Mesothelial cell of epicardium (in vitro differentiated cells): Measurements from ENCODE around the gene KANK4. TPM values are rescaled to one million over a fixed set of nuclear protein-coding genes. Genes with fewer than 3 reads are reported as not detected.

ENCODE experiments used
- DNase-seq, 2 experiments: peaks; one replicate each; pipeline ENCODE4 v3.0.0; 2021; ENCODE audit warnings: low spot score in 2 of 2; ENCODE audit not compliant: unreplicated experiment in 2 of 2
- H3K27ac Mint-ChIP-seq: 2 replicates; pipeline ENCODE4 v1.8.0; 2021; ENCODE audit warnings: mixed read lengths
- H3K27me3 Mint-ChIP-seq: 2 replicates; pipeline ENCODE4 v1.8.0; 2021; ENCODE audit warnings: low read depth, mixed read lengths
- H3K36me3 Mint-ChIP-seq: 2 replicates; pipeline ENCODE4 v1.8.0; 2021; ENCODE audit warnings: mixed read lengths
- H3K4me1 Mint-ChIP-seq: 2 replicates; pipeline ENCODE4 v1.8.0; 2021; ENCODE audit warnings: mixed read lengths
- H3K4me3 Mint-ChIP-seq: 2 replicates; pipeline ENCODE4 v1.8.0; 2021; ENCODE audit warnings: mild to moderate bottlenecking, moderate library complexity, mixed read lengths
- H3K9me3 Mint-ChIP-seq: 2 replicates; pipeline ENCODE4 v1.8.0; 2021; ENCODE audit warnings: mixed read lengths
- CTCF ChIP-seq: fragments of 200-600 bp; sonication (generic); IDR thresholded peaks from one replicate; pipeline ENCODE4 v1.5.0; 2021; ENCODE audit warnings: antibody characterized with exemption; ENCODE audit not compliant: unreplicated experiment
- total RNA-seq: library from RNA; stranded (reverse); gene quantifications from 3 replicates; pipeline ENCODE4 v1.2.1, GENCODE V29; 2021

KANK4 gene
- total RNA-seq, 1 donor from 2014 or later: 34.3 TPM

GRCh38 chr1:62208970-62209369 lies 110.3 kb downstream of the KANK4 start:
- TF ChIP-seq CTCF: no peak
- DNase-seq: no peak
- H3K27ac Mint-ChIP-seq: no peak overlapping the region

DNA sequence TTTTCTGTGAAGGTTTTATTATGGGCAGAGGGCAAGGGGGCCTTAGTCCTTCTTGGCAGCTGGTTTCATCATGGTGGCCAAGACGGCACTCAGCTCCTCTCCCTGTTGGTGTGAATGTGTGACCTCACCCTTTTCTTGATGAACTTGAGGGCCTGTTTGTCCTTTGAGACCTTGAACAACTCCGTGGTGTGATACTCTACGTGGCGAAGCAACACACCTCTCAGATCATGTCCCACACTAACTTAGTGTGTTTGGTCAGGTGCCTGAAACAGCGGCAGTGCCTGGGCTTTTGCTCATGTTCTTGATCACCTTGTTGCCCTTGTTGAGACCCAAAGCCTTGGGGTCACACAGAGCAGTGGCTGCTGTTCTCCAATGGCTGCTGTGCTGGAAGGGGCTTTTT lies 111.1 kb downstream of the KANK4 start:
- no peak for DNase-seq
- Mint-ChIP-seq H3K4me1 (no peaks in the 10 kb centered on the region), H3K9me3 (peaks cover 37% of the 10 kb centered on the region), H3K27me3 (no peaks in the 10 kb centered on the region), H3K36me3 (peaks cover 55% of the 10 kb centered on the region), H3K4me3 (no peak overlapping the region), H3K27ac (no peak overlapping the region)
- no peak for TF ChIP-seq CTCF

More at GRCh38 chr1:62208970-62209369, 110.3 kb downstream of the KANK4 start:
- Mint-ChIP-seq H3K27me3 (no peaks in the 10 kb centered on the region), H3K4me3 (no peak overlapping the region), H3K36me3 (peaks cover 55% of the 10 kb centered on the region), H3K4me1 (no peaks in the 10 kb centered on the region), H3K9me3 (peaks cover 37% of the 10 kb centered on the region)

DNA sequence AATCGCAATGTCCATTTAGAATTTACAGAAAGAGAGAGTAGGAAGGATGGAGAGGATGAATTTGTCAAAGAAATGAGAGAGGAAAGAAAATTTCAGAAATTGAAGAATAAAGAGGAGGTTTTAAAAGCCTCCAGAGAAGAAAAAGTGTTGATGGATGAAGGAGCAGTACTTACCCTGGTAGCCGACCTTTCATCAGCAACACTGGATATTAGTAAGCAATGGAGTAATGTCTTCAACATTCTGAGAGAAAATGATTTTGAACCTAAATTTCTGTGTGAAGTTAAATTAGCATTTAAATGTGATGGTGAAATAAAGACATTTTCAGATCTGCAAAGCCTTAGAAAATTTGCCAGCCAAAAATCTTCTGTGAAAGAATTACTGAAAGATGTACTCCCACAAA lies 112.0 kb downstream of the KANK4 start:
- no peak for TF ChIP-seq CTCF
- Mint-ChIP-seq H3K36me3 (peaks cover 55% of the 10 kb centered on the region), H3K4me1 (no peaks in the 10 kb centered on the region), H3K27ac (no peak overlapping the region), H3K27me3 (no peaks in the 10 kb centered on the region), H3K4me3 (no peak overlapping the region), H3K9me3 (peaks cover 37% of the 10 kb centered on the region)
- DNase-seq: no peak

- H3K9me3 Mint-ChIP-seq: no peaks in the 10 kb centered on the region
- no peak for TF ChIP-seq CTCF
- peaks cover 15% of the 10 kb centered on the region for H3K4me1 Mint-ChIP-seq
- peaks cover 23% of the 10 kb centered on the region for H3K27me3 Mint-ChIP-seq
- no peak overlapping the region for H3K4me3 Mint-ChIP-seq
- no peak overlapping the region for H3K27ac Mint-ChIP-seq
- H3K36me3 Mint-ChIP-seq: no peaks in the 10 kb centered on the region
- DNase-seq: no peak
Observed at GRCh38 chr1:62198781-62199125, 120.5 kb downstream of the KANK4 start.

DNA sequence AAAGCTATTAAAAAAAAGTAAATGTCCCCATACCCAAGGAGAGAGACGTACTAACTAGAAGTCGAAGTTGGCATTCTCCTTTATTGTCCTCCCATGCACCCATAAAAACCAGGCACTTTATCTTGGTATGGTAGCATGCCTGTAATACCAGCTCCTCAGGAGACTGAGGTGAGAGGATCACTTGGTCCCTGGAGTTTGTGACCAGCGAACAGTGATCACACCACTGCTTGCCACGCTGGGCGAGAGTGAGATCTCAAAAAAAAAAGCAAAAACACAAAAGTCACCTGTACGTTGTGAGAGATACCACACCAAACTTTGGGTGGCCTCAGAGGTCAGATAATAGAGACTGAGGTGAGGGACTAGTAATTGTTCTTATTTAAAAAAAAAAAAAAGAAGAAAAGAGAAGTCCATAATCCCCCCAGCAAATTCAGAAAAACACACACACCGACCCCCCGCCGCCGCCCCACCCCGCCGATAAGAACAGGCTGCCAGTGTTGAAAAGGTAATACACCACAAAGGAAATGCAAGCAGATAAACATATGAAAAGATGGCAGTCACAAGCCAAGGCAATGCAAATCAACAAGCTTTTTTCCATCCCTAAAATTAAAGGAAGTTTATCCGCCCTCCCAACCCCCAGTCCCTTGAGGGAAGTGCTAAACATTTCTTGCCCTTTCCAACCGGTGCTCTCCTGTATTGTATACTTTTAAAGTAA lies 121.0 kb downstream of the KANK4 start:
- no peak for TF ChIP-seq CTCF
- Mint-ChIP-seq H3K36me3 (no peaks in the 10 kb centered on the region), H3K27ac (no peak overlapping the region), H3K4me1 (peaks cover 15% of the 10 kb centered on the region), H3K27me3 (peaks cover 23% of the 10 kb centered on the region), H3K4me3 (no peak overlapping the region), H3K9me3 (no peaks in the 10 kb centered on the region)
- no peak for DNase-seq
